ENCODE data around the gene FANCF. TPM values are rescaled to one million over a fixed set of nuclear protein-coding genes. Genes with fewer than 3 reads are reported as not detected.

Gene FANCF
- total RNA-seq, 1 donor from 2014 or later = 17.4 TPM

DNA sequence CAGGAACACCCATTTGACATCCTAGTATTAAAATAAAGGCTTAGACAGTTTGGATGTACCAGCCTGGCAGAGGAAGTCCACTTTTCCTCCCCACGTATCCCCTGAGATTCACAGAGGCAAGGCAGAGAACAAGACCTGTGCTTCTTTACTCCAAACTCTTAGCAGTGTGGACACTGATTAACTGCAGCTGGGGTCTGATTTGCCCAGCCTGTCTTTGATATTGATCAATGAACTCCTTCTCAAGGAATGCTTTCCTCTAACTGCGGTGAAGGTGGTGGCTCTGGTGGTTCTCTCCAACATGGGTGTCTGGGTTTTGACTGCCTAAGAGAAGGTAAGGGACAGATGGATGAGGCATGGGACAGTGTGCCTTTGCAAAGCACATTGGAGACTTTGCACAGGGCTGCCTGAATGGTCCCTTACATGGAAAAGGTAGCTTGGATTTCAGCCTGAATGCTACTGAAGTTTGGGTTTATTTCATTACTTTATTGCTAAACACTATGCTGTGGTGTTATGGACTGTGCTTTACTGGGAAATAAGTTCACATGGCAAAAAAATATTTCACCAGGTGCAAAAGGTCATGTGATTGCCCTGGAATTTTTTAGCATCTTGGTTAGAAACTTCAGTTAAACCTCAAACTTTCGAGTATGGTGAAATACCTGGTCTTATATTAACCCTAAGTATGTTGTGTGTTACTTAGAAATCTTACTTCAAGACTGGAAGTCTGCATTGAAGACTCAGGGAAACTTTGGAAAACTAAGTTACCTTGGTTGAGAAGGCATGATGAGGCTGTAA lies 42.6 kb upstream of the FANCF start:
- TF ChIP-seq, protein P1, sequence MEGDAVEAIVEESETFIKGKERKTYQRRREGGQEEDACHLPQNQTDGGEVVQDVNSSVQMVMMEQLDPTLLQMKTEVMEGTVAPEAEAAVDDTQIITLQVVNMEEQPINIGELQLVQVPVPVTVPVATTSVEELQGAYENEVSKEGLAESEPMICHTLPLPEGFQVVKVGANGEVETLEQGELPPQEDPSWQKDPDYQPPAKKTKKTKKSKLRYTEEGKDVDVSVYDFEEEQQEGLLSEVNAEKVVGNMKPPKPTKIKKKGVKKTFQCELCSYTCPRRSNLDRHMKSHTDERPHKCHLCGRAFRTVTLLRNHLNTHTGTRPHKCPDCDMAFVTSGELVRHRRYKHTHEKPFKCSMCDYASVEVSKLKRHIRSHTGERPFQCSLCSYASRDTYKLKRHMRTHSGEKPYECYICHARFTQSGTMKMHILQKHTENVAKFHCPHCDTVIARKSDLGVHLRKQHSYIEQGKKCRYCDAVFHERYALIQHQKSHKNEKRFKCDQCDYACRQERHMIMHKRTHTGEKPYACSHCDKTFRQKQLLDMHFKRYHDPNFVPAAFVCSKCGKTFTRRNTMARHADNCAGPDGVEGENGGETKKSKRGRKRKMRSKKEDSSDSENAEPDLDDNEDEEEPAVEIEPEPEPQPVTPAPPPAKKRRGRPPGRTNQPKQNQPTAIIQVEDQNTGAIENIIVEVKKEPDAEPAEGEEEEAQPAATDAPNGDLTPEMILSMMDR (IDR thresholded peaks at IDR 0.05; ENCODE audit: unreplicated experiment) = no peak
- peak overlapping the region; percentile 4 for H3K27ac Mint-ChIP-seq

DNA sequence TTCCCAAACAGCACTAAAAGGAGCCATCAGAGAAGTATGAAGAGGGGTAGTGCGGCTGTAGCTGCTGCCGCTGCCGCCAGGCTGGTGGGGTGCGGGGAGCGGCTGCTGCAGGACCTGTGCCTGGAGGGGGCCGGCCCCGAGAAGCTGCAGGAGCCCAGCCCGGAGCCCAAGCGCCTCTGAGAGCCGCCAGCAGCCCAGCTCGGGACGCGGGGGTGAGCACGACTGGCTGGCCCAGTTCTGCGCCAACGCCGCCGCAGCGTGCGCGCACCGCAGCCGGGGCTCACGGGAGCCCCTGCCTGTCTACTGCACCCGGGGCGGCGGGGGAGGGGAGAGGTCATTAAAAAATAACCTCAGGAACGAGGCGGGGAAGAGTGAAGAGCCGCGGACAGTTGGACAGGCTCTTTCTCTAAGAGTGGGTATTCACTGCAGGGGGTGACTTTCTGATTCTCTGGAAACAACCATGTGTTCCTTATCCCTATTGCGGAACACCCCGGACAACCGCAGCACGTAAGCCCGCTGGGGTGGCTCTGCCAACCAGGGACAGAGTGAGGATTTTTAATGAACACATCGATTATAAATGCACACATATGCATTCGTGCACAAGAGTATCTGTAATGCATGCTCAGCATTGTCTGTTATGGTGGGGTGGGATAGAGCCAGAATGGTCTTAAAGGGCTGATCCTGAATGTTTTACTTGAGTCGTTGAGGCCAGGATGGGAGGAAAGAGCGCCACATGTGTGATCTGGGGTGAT lies 41.2 kb upstream of the FANCF start:
- TF ChIP-seq, protein P1 (IDR thresholded peaks at IDR 0.05; ENCODE audit: unreplicated experiment) = no peak
- Mint-ChIP-seq H3K36me3 (no peaks in the 10 kb centered on the region), H3K4me3 (peak overlapping the region; percentile 85), H3K4me1 (peaks cover 31% of the 10 kb centered on the region), H3K9me3 (no peaks in the 10 kb centered on the region), H3K27ac (peak overlapping the region; percentile 72), H3K27me3 (ENCODE audit: low read depth) (peaks cover 12% of the 10 kb centered on the region)
- peak; percentile 40 to 71 for DNase-seq (ENCODE audit: low spot score in 2 of 2, unreplicated experiment in 2 of 2)

More for the DNA sequence above, 42.6 kb upstream of the FANCF start:
- no peak for DNase-seq (ENCODE audit: low spot score in 2 of 2, unreplicated experiment in 2 of 2)
- H3K9me3 Mint-ChIP-seq = no peaks in the 10 kb centered on the region
- no peaks in the 10 kb centered on the region for H3K36me3 Mint-ChIP-seq
- H3K4me3 Mint-ChIP-seq = peak overlapping the region; percentile 85
- peaks cover 38% of the 10 kb centered on the region for H3K4me1 Mint-ChIP-seq
- peaks cover 12% of the 10 kb centered on the region for H3K27me3 Mint-ChIP-seq (ENCODE audit: low read depth)

DNA sequence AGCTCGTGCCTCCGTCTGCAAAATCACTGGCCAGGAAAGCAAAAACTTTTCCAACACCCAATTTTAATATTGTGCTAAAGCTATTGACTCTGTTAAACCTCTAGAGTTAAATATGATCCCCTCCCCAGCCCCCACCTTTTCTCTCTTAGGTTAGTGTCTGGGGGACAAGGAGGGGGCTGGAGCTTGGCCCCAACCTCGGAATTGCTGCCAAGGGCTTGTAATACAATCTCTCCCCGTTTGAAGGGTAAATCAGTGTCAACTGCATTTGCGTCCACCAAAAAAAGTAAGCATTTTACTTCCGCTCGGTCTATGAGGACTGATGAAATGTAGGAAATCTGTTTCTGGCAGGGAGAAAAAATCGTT lies 40.7 kb upstream of the FANCF start, which contains the start of gene GAS2:
Gene GAS2, plus strand, starts transcription at position 287 of the 363 bp plus-strand sequence. CDS start 8,259 bp downstream, outside the sequence.
- DNase-seq (ENCODE audit: low spot score in 2 of 2, unreplicated experiment in 2 of 2) = no peak
- H3K4me3 Mint-ChIP-seq = peak within 1 kb of the TSS; percentile 85
- H3K27me3 Mint-ChIP-seq (ENCODE audit: low read depth) = peaks cover 12% of the 10 kb centered on the region
- H3K36me3 Mint-ChIP-seq = no peaks in the 10 kb centered on the region
- peaks cover 27% of the 10 kb centered on the region for H3K4me1 Mint-ChIP-seq
- TF ChIP-seq, protein P1 (IDR thresholded peaks at IDR 0.05; ENCODE audit: unreplicated experiment) = no peak
- peak within 1 kb of the TSS; percentile 72 for H3K27ac Mint-ChIP-seq
- H3K9me3 Mint-ChIP-seq = no peaks in the 10 kb centered on the region

DNA sequence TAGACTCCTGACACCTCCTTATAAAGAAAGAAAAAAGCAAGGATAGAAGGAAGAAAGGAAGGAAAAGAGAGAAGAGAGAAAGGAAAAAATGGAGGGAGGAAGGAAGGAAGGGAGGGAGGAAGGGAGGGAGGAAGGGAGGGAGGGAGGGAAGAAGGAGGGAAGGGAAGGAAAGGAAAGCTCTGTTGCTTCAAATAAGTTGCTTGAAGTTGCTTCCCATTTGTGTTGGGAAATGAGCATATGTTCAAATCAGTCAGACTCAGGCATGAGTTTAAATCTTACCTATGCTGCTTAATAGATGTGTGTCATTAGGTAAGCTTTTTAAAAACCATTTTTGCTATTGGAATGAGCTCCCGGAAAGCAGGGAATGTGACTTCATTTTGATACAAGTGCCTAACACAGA lies 34.2 kb upstream of the FANCF start:
- Mint-ChIP-seq H3K27me3 (ENCODE audit: low read depth) (no peaks in the 10 kb centered on the region), H3K4me1 (peaks cover 27% of the 10 kb centered on the region), H3K4me3 (no peak overlapping the region), H3K27ac (no peak overlapping the region), H3K36me3 (no peaks in the 10 kb centered on the region), H3K9me3 (no peaks in the 10 kb centered on the region)
- DNase-seq (ENCODE audit: low spot score in 2 of 2, unreplicated experiment in 2 of 2) = no peak
- TF ChIP-seq, protein P1 (IDR thresholded peaks at IDR 0.05; ENCODE audit: unreplicated experiment) = no peak

DNA sequence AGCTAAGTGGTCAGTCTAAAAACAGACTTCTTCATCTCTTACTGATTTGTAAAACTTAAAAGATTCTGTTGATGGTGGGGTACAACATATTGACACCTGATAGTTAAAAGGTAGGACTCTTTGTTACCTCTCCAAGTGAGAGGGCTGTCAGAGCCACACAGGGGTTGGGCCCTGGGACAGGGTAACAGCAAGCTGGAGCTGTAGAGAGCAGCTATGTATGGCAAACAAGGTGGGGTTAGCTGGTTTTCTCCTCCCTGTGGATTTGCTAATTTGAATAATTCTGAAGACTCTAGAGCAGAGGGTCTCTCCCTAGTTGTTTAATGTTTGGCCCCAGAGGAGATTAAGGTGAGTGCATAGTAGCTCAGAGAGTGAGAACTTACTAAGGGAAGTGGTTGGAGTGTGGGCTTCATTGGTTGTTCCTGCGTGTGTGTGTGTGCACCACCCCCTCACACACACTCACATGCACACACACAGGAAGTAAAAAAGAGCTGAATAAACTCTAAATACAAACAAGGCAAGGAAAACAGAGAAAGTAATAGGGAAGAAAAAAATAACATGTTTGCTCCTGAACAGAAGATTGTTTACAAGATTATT lies 31.6 kb upstream of the FANCF start:
- Mint-ChIP-seq H3K27me3 (ENCODE audit: low read depth) (no peaks in the 10 kb centered on the region), H3K36me3 (no peaks in the 10 kb centered on the region), H3K4me3 (no peak overlapping the region), H3K9me3 (peaks cover 3% of the 10 kb centered on the region), H3K27ac (peak overlapping the region; percentile 31), H3K4me1 (peaks cover 36% of the 10 kb centered on the region)
- no peak for DNase-seq (ENCODE audit: low spot score in 2 of 2, unreplicated experiment in 2 of 2)
- TF ChIP-seq, protein P1 (IDR thresholded peaks at IDR 0.05; ENCODE audit: unreplicated experiment) = no peak
